Panc1 (cell line): Measurements from ENCODE around the gene SBF1.

ENCODE experiments used
- CTCF ChIP-seq: fragments of 450-650 bp; IDR thresholded peaks from 2 replicates; pipeline ENCODE4 v1.5.1; 2017; ENCODE audit warnings: mild to moderate bottlenecking
- POLR2AphosphoS5 ChIP-seq: IDR thresholded peaks from 2 replicates; pipeline ENCODE4 v1.6.1; 2012; ENCODE audit warnings: mild to moderate bottlenecking, low read depth, low read length, moderate library complexity
- REST ChIP-seq, 2 experiments: IDR thresholded peaks; 2 replicates each; pipeline ENCODE4 v1.6.1; 2011 to 2012; ENCODE audit warnings: low read depth in 2 of 2, control low read depth in 1 of 2, low read length in 1 of 2, mild to moderate bottlenecking in 1 of 2, moderate library complexity in 1 of 2; ENCODE audit not compliant: insufficient read depth in 1 of 2
- SIN3A ChIP-seq: IDR thresholded peaks from 2 replicates; pipeline ENCODE4 v1.6.1; 2012; ENCODE audit warnings: low read depth, mild to moderate bottlenecking, low read length, moderate library complexity, borderline replicate concordance; ENCODE audit not compliant: insufficient read depth

- TF ChIP-seq POLR2AphosphoS5: no peak
- TF ChIP-seq CTCF: no peak
- TF ChIP-seq REST (IDR thresholded peaks at IDR 0.05; ENCODE audit: insufficient read depth in 1 of 2, low read depth in 2 of 2, low read length in 1 of 2): no peak
- no peak for TF ChIP-seq SIN3A
These were observed 36.2 kb downstream of the SBF1 start for GRCh38 chr22:50438305-50439275.
